Osteoblast (primary cell): ENCODE data around the gene GSTA2. TPM values are rescaled to one million over a fixed set of nuclear protein-coding genes. Genes with fewer than 3 reads are reported as not detected.
A peak's percentile ranks its signal among the peaks of the same experiment; 100 is the strongest.
"Not testable (repeated sequence)": the region's sequence is repeated elsewhere in the genome, so short reads cannot be mapped to it uniquely, and the experiment has no call there.

Source experiments
- DNase-seq: peaks from one replicate; pipeline ENCODE4 v3.0.0; 2011; ENCODE audit warnings: low spot score, mixed read lengths; ENCODE audit not compliant: insufficient read length; ENCODE audit errors: missing footprints
- H2AFZ ChIP-seq: 2 replicates; pipeline ENCODE4 v1.6.0; 2011; ENCODE audit warnings: mild to moderate bottlenecking, low read length
- H3K27ac ChIP-seq: 2 replicates; pipeline ENCODE4 v1.5.1; 2011; ENCODE audit warnings: mild to moderate bottlenecking, low read depth, low read length, moderate library complexity
- H3K27me3 ChIP-seq: 2 replicates; pipeline ENCODE4 v1.6.0; 2012; ENCODE audit warnings: mild to moderate bottlenecking, control low read depth, inconsistent platforms, low read length, moderate library complexity; ENCODE audit not compliant: insufficient read depth
- H3K36me3 ChIP-seq: 2 replicates; pipeline ENCODE4 v1.5.1; 2011; ENCODE audit warnings: mild to moderate bottlenecking, low read length, control low read depth, moderate library complexity; ENCODE audit not compliant: insufficient read depth
- H3K4me1 ChIP-seq: 2 replicates; pipeline ENCODE4 v1.5.1; 2011; ENCODE audit warnings: mild to moderate bottlenecking, low read length, control low read depth, moderate library complexity; ENCODE audit not compliant: insufficient read depth
- H3K4me2 ChIP-seq: 2 replicates; pipeline ENCODE4 v1.6.0; 2011; ENCODE audit warnings: mild to moderate bottlenecking, low read length; ENCODE audit not compliant: insufficient read depth
- H3K4me3 ChIP-seq: fragments of 200-600 bp; sonication (generic); 3 replicates; pipeline ENCODE4 v1.5.1; 2012; ENCODE audit warnings: mild to moderate bottlenecking, low read length, inconsistent platforms; ENCODE audit not compliant: insufficient read depth
- H3K79me2 ChIP-seq: 2 replicates; pipeline ENCODE4 v1.6.0; 2012; ENCODE audit warnings: mild to moderate bottlenecking, low read length, control low read depth, inconsistent platforms; ENCODE audit not compliant: insufficient read depth
- H3K9me3 ChIP-seq: 2 replicates; pipeline ENCODE4 v1.5.1; 2011; ENCODE audit warnings: low read depth, low read length, control low read depth
- H4K20me1 ChIP-seq: 2 replicates; pipeline ENCODE4 v1.6.0; 2012; ENCODE audit warnings: mild to moderate bottlenecking, low read length, control low read depth; ENCODE audit not compliant: insufficient read depth
- CTCF ChIP-seq: IDR thresholded peaks from 2 replicates; pipeline ENCODE4 v1.5.1; 2011; ENCODE audit warnings: mild to moderate bottlenecking, low read depth, low read length, moderate library complexity; ENCODE audit errors: extremely low read depth
- total RNA-seq: library from RNA; depleted of rRNA; stranded (reverse); fragments of >200 nt; gene quantifications from 2 replicates; pipeline ENCODE4 v1.2.3, GENCODE V29; 2012

The GSTA2 gene
- total RNA-seq, 1 donor, result not detected

GRCh38 chr6:52760105-52760765 is 3.0 kb downstream of the GSTA2 start:
- TF ChIP-seq CTCF, result no peak
- no peak overlapping the region for H3K27ac ChIP-seq
- no peak overlapping the region for H2AFZ ChIP-seq
- no peaks in the 10 kb centered on the region for H3K79me2 ChIP-seq
- H4K20me1 ChIP-seq, result no peaks in the 10 kb centered on the region
- H3K9me3 ChIP-seq, result no peaks in the 10 kb centered on the region
- H3K27me3 ChIP-seq, result peaks cover 20% of the 10 kb centered on the region
- no peaks in the 10 kb centered on the region for H3K36me3 ChIP-seq
- DNase-seq, result no peak
- peaks cover 16% of the 10 kb centered on the region for H3K4me1 ChIP-seq
- H3K4me3 ChIP-seq, result no peak overlapping the region
- no peak overlapping the region for H3K4me2 ChIP-seq

GRCh38 chr6:52759085-52759484 is 4.2 kb downstream of the GSTA2 start:
- Histone ChIP-seq H3K9me3 (no peaks in the 10 kb centered on the region), H3K36me3 (no peaks in the 10 kb centered on the region), H3K4me1 (peaks cover 16% of the 10 kb centered on the region), H3K4me2 (no peak overlapping the region), H3K27ac (no peak overlapping the region), H3K27me3 (peaks cover 20% of the 10 kb centered on the region), H2AFZ (no peak overlapping the region), H3K79me2 (no peaks in the 10 kb centered on the region), H3K4me3 (no peak overlapping the region), H4K20me1 (no peaks in the 10 kb centered on the region)
- TF ChIP-seq CTCF, result no peak
- DNase-seq, result no peak

GRCh38 chr6:52757651-52758338 is 5.5 kb downstream of the GSTA2 start:
- not testable (repeated sequence) for H3K36me3 ChIP-seq, H3K4me3 ChIP-seq, DNase-seq, H2AFZ ChIP-seq, H3K9me3 ChIP-seq, H4K20me1 ChIP-seq, H3K4me2 ChIP-seq, H3K79me2 ChIP-seq
- Histone ChIP-seq H3K27ac (peak overlapping the region; percentile 8), H3K4me1 (peaks cover 16% of the 10 kb centered on the region), H3K27me3 (peaks cover 20% of the 10 kb centered on the region)

GRCh38 chr6:52754443-52754842 is 8.8 kb downstream of the GSTA2 start:
- no peak overlapping the region for H2AFZ ChIP-seq

GRCh38 chr6:52753137-52753536 is 10.1 kb downstream of the GSTA2 start:
- H3K36me3 ChIP-seq, H3K9me3 ChIP-seq, H3K79me2 ChIP-seq, H4K20me1 ChIP-seq, H3K4me3 ChIP-seq, H3K4me2 ChIP-seq, H3K4me1 ChIP-seq, H3K27me3 ChIP-seq, H3K27ac ChIP-seq, H2AFZ ChIP-seq: not testable (repeated sequence)
- DNase-seq, result peak; percentile 4

More at GRCh38 chr6:52754443-52754842, 8.8 kb downstream of the GSTA2 start:
- no peaks in the 10 kb centered on the region for H3K27me3 ChIP-seq
- H3K4me1 ChIP-seq, result peaks cover 16% of the 10 kb centered on the region
- no peak overlapping the region for H3K4me2 ChIP-seq
- no peaks in the 10 kb centered on the region for H4K20me1 ChIP-seq
- no peak for DNase-seq
- no peak for TF ChIP-seq CTCF
- H3K79me2 ChIP-seq, result no peaks in the 10 kb centered on the region
- H3K36me3 ChIP-seq, result no peaks in the 10 kb centered on the region
- no peaks in the 10 kb centered on the region for H3K9me3 ChIP-seq
- no peak overlapping the region for H3K4me3 ChIP-seq
- no peak overlapping the region for H3K27ac ChIP-seq
